Heart left ventricle (tissue), 13 donors: ENCODE data around the gene FOXA2.
"Not testable (repeated sequence)": the region's sequence is repeated elsewhere in the genome, so short reads cannot be mapped to it uniquely, and the experiment has no call there.

Source experiments
- CTCF ChIP-seq, 12 donors: fragments of 200-600 bp; sonication (generic) in 4 of 12; IDR thresholded peaks; one replicate each; pipeline versions ENCODE4 v1.5.0 to v1.8.0; 2018 to 2022; ENCODE audit warnings: antibody characterized with exemption in 12 of 12, mild to moderate bottlenecking in 5 of 12
- POLR2A ChIP-seq, 2 donors: fragments of 450-650 bp; IDR thresholded peaks; one replicate each; pipeline ENCODE4 v1.6.1; 2017; ENCODE audit warnings: antibody characterized with exemption in 2 of 2, mild to moderate bottlenecking in 2 of 2, moderate library complexity in 2 of 2
- donor health status: ischemic (EF 13 %, LVEDD 7.1; RV severe dilation, severe dysfunction).
- donor health status: DM: no; HTN: yes; CAD: no.
- donor health status: DM: no; HTN: no; CAD: no.
- donor health status: ischemic (EF 25% LVEDD 6.9; RV normal size, moderate dysfunction).
- donor health status: ischemic (EF 25% LVEDD 5.7; RV mildly dilated, moderate dysfunction).
- donor health status: ischemic (EF 35%, LVEDD 5.7; RV mildly dilated, moderate dysfunction).
- donor health status: nonischemic (EF 11% LVEDD 7.7; RV severe dilation, severe dysfunction).
- donor health status: DM: yes; HTN: yes; CAD: no.
- donor health status: PGD.
- donor health status: ischemic (EF 29% LVEDD 5.4; RV normal size, mild dysfunction).
- donor health status: nonischemic (EF 23%, LVEDD 6.1; RV moderate dilation, normal function).

GRCh38 chr20:22550514-22550913, 33.9 kb downstream of the FOXA2 start:
- not testable (repeated sequence) for TF ChIP-seq CTCF, POLR2A (IDR thresholded peaks at IDR 0.05)
